Skeletal muscle satellite cell (primary cell): Measurements from ENCODE around the gene CHD2.

Source experiments
- H3K27me3 ChIP-seq: 2 replicates; pipeline ENCODE4 v1.7.0; 2013; ENCODE audit warnings: low read length; ENCODE audit not compliant: control insufficient read depth, insufficient read depth
- H3K36me3 ChIP-seq: 2 replicates; pipeline ENCODE4 v1.7.0; 2013; ENCODE audit warnings: mild to moderate bottlenecking, control low read depth, low read length; ENCODE audit not compliant: insufficient read depth
- H3K4me1 ChIP-seq: 2 replicates; pipeline ENCODE4 v1.7.0; 2013; ENCODE audit warnings: low read length; ENCODE audit not compliant: control insufficient read depth, insufficient read depth
- H3K4me2 ChIP-seq: 2 replicates; pipeline ENCODE4 v1.7.0; 2013; ENCODE audit warnings: mild to moderate bottlenecking, low read length
- H3K4me3 ChIP-seq: 2 replicates; pipeline ENCODE4 v1.7.0; 2013; ENCODE audit warnings: low read length
- H3K9ac ChIP-seq: 2 replicates; pipeline ENCODE4 v1.7.0; 2013; ENCODE audit warnings: mild to moderate bottlenecking, low read depth, low read length, moderate library complexity
- H3K9me3 ChIP-seq: replicated peaks from 2 replicates; pipeline ENCODE4 v1.7.0; 2013; ENCODE audit warnings: mild to moderate bottlenecking, control low read depth, low read length

CHD2 gene

DNA sequence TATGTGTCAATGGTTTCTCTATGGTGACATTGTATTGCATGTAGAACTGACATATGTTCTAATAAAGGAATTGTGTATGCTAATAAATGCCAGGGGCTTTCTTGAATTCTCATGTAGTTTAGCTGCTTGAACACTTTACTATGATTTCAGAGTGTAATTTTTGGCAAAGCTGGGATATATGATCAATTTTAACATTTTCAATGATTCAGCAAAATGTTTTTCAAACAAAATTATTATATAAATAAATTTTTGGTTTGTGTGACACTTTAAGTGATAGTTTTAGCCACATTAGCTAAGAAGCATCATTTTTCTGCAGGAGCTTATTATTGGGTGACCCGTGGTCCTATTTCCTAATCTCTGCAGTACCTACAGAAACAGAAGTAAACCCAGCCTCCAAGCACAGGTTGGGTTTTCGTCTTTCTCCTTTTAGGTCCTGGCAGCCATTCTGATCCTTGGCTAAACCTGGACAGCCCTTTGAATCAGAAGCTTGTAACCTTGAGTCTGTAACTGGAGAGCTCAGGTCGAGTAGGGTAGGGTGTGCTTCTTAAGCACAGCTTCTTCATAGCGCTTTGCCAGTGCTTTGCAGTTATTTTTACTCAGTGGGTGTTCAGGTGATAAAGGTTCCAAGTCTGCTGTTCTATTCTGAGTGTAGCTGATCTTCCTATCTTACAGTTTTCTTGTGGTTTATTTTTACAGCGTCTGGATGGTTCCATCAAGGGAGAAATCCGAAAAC, 74.2 kb downstream of the CHD2 start:
- H3K9ac ChIP-seq = no peak overlapping the region
- H3K4me3 ChIP-seq = no peak overlapping the region
- H3K27me3 ChIP-seq = no peaks in the 10 kb centered on the region
- peaks cover 84% of the 10 kb centered on the region for H3K36me3 ChIP-seq
- peaks cover 4% of the 10 kb centered on the region for H3K4me1 ChIP-seq
- H3K9me3 ChIP-seq = no peaks in the 10 kb centered on the region
- H3K4me2 ChIP-seq = no peak overlapping the region

DNA sequence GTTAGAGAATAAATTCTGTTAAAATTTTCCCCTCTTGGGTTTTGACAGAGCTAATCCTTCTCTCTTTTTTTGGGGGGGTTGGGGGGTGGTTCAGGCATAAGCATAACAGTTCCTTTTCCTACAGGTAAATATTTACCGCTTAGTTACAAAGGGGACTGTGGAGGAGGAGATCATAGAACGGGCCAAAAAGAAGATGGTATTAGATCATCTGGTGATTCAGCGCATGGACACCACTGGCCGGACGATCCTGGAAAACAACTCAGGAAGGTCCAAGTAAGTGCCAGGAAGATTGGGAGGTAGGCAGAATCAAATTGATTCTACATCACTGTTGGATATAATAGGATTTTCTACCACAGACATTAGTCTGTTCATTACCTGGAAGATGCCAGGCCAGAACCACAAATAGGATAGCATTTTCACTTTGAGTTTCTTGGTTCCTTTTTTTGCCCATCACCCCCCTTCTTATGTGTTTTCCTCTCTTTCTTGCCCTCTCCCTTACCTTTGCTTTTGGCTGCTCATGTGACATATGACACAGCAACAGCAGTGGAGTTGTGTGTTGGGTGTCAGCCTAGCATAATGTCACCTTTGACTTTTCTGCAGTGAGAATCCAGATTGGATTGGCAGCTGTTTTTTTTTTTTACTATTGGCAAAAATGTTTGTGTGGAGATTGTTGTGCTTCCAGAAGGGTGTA, 79.0 kb downstream of the CHD2 start:
- Histone ChIP-seq H3K4me1 (no peaks in the 10 kb centered on the region), H3K27me3 (no peaks in the 10 kb centered on the region), H3K9ac (no peak overlapping the region), H3K9me3 (no peaks in the 10 kb centered on the region), H3K4me3 (no peak overlapping the region), H3K4me2 (no peak overlapping the region), H3K36me3 (peaks cover 88% of the 10 kb centered on the region)

DNA sequence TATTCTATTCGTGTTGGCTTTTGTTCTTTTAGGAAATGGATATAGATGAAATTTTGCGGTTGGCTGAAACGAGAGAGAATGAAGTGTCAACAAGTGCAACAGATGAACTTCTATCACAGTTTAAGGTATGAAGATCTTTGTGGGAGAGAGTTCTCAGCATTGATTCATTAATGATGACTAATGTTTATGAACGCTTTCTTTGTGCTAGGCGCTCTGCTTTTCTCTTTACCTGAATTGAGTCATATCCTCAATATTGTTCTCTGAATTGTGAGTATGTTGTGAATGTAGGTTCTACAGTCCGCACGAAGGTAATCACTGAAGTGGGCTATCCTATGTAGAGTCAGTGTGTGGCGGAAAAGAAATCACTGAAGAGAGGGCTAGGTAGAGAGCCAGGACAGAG, 81.2 kb downstream of the CHD2 start:
- Histone ChIP-seq H3K4me3 (no peak overlapping the region), H3K9ac (no peak overlapping the region), H3K36me3 (peaks cover 91% of the 10 kb centered on the region)

DNA sequence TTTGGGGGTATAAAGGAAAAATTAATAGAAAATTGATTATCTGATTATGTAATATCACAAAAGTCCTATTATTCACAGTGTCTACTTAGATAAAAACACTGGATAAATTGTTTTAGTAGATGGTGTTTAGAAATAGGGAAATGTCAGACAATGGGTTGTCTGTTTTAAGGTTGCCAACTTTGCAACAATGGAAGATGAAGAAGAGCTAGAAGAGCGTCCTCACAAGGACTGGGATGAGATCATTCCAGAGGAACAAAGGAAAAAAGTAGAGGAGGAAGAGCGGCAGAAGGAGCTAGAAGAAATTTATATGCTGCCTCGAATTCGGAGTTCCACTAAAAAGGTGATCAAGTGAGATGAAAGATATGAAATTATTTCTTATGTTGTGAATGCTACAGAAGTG, 84.0 kb downstream of the CHD2 start:
- no peak overlapping the region for H3K9ac ChIP-seq
- H3K36me3 ChIP-seq = peaks cover 91% of the 10 kb centered on the region

More for the DNA sequence above, 81.2 kb downstream of the CHD2 start:
- Histone ChIP-seq H3K9me3 (no peaks in the 10 kb centered on the region), H3K4me2 (no peak overlapping the region), H3K27me3 (no peaks in the 10 kb centered on the region), H3K4me1 (no peaks in the 10 kb centered on the region)

DNA sequence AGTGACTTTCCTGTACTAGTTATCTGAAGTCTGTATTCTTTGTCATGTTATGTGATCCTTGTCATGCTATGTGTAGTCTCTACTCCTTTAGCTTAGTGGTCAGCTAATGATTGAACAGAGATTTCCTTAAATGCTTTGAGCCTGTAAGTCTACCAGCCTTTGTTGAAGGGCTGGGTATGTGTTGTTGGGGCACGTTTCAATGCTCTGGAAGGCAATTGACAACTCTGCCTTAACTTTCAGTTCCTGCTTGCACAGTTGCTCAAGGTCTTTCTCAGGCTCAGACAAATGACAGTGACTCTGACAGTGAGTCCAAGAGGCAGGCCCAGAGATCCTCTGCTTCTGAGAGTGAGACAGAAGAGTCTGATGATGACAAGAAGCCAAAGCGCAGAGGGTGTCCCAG, 89.3 kb downstream of the CHD2 start:
- H3K9me3 ChIP-seq = no peaks in the 10 kb centered on the region
- H3K9ac ChIP-seq = no peak overlapping the region
- no peaks in the 10 kb centered on the region for H3K27me3 ChIP-seq
- H3K4me1 ChIP-seq = no peaks in the 10 kb centered on the region
- no peak overlapping the region for H3K4me3 ChIP-seq
- H3K4me2 ChIP-seq = no peak overlapping the region
- H3K36me3 ChIP-seq = peaks cover 92% of the 10 kb centered on the region

More for the DNA sequence above, 84.0 kb downstream of the CHD2 start:
- no peaks in the 10 kb centered on the region for H3K27me3 ChIP-seq
- H3K9me3 ChIP-seq = no peaks in the 10 kb centered on the region
- H3K4me3 ChIP-seq = no peak overlapping the region
- H3K4me1 ChIP-seq = no peaks in the 10 kb centered on the region
- no peak overlapping the region for H3K4me2 ChIP-seq

DNA sequence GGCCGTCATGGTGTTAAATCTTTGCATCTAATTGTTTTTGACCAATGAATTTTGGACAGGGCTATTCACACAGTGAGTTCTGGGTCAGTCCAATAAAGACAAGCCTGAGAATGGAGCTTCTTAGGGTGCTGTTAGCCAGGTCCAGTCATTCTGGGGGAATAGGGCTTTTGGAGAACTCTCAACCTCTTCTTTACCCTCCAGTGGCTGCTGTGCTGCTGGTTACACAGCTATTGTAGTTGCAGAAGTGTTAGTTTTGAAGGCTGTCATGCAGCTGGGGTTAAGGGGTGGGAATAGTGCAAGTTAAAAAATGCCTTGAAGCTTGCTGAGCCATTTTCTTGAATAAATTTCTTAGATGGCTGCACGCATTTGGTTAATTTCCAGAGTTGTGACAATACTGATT, 89.9 kb downstream of the CHD2 start:
- no peak overlapping the region for H3K4me3 ChIP-seq
- peaks cover 92% of the 10 kb centered on the region for H3K36me3 ChIP-seq
- no peaks in the 10 kb centered on the region for H3K27me3 ChIP-seq
- H3K9me3 ChIP-seq = no peaks in the 10 kb centered on the region
- no peak overlapping the region for H3K9ac ChIP-seq
- no peaks in the 10 kb centered on the region for H3K4me1 ChIP-seq
- H3K4me2 ChIP-seq = no peak overlapping the region

DNA sequence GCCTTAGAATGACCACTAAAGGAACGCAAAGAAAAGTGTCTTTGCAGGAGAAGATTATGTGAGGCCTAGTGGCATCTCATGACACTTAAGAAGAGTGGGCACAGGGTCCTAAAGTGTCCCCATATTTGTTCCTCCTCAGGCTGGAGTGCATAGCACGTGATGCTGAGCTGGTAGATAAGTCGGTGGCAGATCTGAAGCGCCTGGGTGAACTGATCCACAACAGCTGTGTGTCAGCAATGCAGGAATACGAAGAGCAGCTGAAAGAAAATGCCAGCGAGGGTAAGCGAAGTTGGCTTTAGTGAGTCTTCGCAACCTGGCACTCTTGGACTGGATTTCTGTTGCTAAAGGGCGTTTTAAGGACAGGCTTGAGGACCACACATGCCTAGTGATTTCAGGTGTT, 92.6 kb downstream of the CHD2 start:
- Histone ChIP-seq H3K9me3 (no peaks in the 10 kb centered on the region), H3K4me2 (no peak overlapping the region), H3K4me1 (no peaks in the 10 kb centered on the region), H3K27me3 (no peaks in the 10 kb centered on the region), H3K36me3 (peaks cover 92% of the 10 kb centered on the region), H3K9ac (no peak overlapping the region), H3K4me3 (no peak overlapping the region)

DNA sequence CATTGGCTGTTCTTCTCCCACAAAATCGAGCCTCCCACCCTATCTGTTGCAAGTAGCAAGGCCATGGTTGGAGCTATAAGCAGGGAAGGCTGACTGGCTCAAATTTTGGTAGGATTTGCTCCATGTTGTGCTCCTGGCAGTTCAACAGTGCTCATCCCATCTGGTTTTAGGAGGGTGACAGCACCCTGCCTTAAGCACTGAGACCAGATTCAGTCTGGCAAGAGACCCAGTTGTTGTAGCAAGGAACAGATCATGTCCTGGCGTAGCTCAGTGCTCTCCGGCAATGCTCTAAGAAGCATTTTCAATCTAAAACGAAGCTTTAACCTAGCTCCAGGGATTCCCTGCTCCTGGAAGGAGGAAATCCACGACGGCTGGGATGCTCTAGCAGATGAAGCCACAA, 97.7 kb downstream of the CHD2 start:
- no peak overlapping the region for H3K9ac ChIP-seq
- H3K27me3 ChIP-seq = no peaks in the 10 kb centered on the region
- H3K36me3 ChIP-seq = peaks cover 92% of the 10 kb centered on the region
- no peak overlapping the region for H3K4me3 ChIP-seq
- no peaks in the 10 kb centered on the region for H3K4me1 ChIP-seq
- no peaks in the 10 kb centered on the region for H3K9me3 ChIP-seq
- no peak overlapping the region for H3K4me2 ChIP-seq

DNA sequence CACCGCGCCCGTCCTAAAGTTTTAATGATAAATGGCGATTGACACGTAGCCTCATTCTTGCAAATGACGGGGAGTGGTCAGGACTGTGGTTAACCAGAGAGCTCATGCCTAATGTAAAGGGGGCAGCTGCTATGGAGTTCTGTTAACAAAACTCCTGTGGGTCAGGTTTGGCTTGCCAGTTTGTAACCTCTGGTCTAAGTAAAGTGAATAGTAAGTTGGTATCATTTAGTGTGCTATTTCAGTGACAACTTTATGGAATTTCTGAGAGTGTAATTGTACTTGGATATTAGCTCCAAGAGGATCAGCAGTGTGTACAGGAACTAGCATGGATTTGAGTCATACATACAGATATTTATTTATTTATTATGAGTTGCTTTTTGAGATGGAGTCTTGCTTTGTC, 101.0 kb downstream of the CHD2 start:
- H3K36me3 ChIP-seq = peaks cover 94% of the 10 kb centered on the region

DNA sequence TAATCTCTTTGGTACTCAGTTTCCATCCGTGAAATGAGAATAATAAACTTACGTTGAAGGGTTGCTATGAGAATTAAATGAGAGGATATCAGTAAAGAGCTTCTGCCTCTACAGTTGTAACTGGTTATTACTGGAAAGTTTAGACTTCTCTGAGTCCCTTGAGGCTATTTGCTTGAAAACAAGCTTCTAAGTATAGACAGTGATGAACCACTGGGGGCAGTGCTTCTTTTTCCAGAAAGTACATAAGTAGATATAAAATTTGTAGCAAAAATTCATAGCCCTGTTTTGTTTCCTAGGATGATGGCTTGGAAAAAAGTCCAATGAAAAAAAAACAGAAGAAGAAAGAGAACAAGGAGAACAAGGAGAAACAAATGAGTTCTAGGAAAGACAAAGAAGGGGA, 101.8 kb downstream of the CHD2 start:
- H3K4me1 ChIP-seq = peaks cover 12% of the 10 kb centered on the region
- no peaks in the 10 kb centered on the region for H3K9me3 ChIP-seq
- H3K4me3 ChIP-seq = no peak overlapping the region
- H3K27me3 ChIP-seq = no peaks in the 10 kb centered on the region
- no peak overlapping the region for H3K9ac ChIP-seq
- no peak overlapping the region for H3K4me2 ChIP-seq
- H3K36me3 ChIP-seq = peaks cover 94% of the 10 kb centered on the region

More for the DNA sequence above, 101.0 kb downstream of the CHD2 start:
- Histone ChIP-seq H3K9me3 (no peaks in the 10 kb centered on the region), H3K9ac (no peak overlapping the region), H3K4me3 (no peak overlapping the region), H3K4me1 (peaks cover 12% of the 10 kb centered on the region), H3K4me2 (no peak overlapping the region), H3K27me3 (no peaks in the 10 kb centered on the region)

DNA sequence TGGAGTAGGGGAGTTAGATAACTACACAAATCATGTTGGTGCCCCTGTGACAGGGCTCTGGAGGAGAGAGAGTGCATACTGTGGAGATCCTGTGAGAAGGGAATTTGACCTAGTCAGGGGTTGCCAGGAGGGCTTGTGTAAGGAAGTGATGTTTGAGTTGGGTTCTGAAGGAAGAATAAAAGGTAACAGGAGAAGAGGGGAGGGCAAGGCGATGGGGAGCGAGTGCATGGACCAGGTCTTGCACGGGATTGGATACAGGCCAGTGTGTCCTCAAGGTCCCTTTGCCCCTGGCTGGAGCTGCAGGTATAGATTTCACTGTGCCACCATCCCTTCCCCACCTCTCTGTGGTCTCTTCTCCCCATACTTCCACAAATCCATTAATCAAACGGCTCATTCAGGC, 105.0 kb downstream of the CHD2 start:
- no peak overlapping the region for H3K4me3 ChIP-seq
- no peaks in the 10 kb centered on the region for H3K9me3 ChIP-seq
- no peak overlapping the region for H3K9ac ChIP-seq
- H3K36me3 ChIP-seq = peaks cover 97% of the 10 kb centered on the region
- H3K4me2 ChIP-seq = no peak overlapping the region
- no peaks in the 10 kb centered on the region for H3K27me3 ChIP-seq
- H3K4me1 ChIP-seq = peaks cover 12% of the 10 kb centered on the region

DNA sequence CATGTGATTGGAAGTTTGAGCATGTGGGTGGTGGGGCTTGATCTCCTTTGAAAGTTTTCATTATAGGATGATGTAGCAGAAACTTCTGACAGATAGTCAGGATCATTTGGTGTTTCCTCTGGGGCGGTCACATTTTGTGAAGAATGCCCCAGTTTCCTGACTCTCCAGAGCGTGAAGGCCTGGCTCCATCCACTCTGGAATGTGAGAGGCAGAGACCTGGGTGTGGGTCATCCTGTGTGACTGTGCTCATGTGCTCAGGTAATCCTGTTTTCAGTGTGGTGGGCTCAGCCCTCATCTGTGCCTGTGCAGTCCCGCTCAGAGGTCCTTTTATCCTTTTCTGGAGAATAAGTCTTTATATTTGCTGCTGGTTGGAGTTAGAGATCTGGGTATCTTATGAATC, 107.9 kb downstream of the CHD2 start:
- Histone ChIP-seq H3K4me1 (peaks cover 12% of the 10 kb centered on the region), H3K27me3 (no peaks in the 10 kb centered on the region), H3K36me3 (peaks cover 96% of the 10 kb centered on the region), H3K4me2 (no peak overlapping the region), H3K4me3 (no peak overlapping the region), H3K9me3 (no peaks in the 10 kb centered on the region), H3K9ac (no peak overlapping the region)
